ENCODE measurements around the gene ACTN4. TPM values are rescaled to one million over a fixed set of nuclear protein-coding genes. Genes with fewer than 3 reads are reported as not detected.
A peak's percentile ranks its signal among the peaks of the same experiment; 100 is the strongest.

The ACTN4 gene
- total and polyA plus RNA-seq, 10 of the 15 experiments (the other 5 are each of a cell fraction or from before 2014, with no cell fraction given) = 2.4 to 293 (median 72.5) TPM

GRCh38 chr19:38663957-38664502, 16.6 kb downstream of the ACTN4 start:
- Histone ChIP-seq H3K4me2 (ENCODE audit: control insufficient read depth, insufficient read depth) (peak overlapping the region; percentile 50), H3K27me3 (replicated peaks in 1 of 2; ENCODE audit: control insufficient read depth in 2 of 2, insufficient read depth in 2 of 2, low read length in 1 of 2) (no peaks in the 10 kb centered on the region), H3K9ac (ENCODE audit: control insufficient read depth, insufficient read depth, low read length) (no peak overlapping the region), H3K4me1 (ENCODE audit: control insufficient read depth, insufficient read depth, low read length) (peaks cover 44% of the 10 kb centered on the region), H4K20me1 (ENCODE audit: control insufficient read depth, insufficient read depth) (no peaks in the 10 kb centered on the region; the same call in 1 of the 2 replicates), H3K9me3 (replicated peaks; ENCODE audit: control insufficient read depth, insufficient read depth, low read length) (no peaks in the 10 kb centered on the region), H3K27ac (ENCODE audit: control insufficient read depth, insufficient read depth) (peak overlapping the region; percentile 22; the same call in 1 of the 2 replicates), H3K79me2 (ENCODE audit: control insufficient read depth, insufficient read depth, low read length) (peaks cover 79% of the 10 kb centered on the region), H3K4me3 (no peak overlapping the region; the same call in 1 of the 2 replicates), H3K36me3 (ENCODE audit: control insufficient read depth in 2 of 2, insufficient read depth in 2 of 2, low read length in 1 of 2) (peaks cover 5 to 10% of the 10 kb centered on the region in 2 experiments; a peak in 3 of 4 replicates), H2AFZ (ENCODE audit: control insufficient read depth, low read depth, low read length) (no peak overlapping the region)
- no peak for DNase-seq (ENCODE audit: low read depth, low spot score)
- ChIA-PET CTCF (interaction anchor here (1.0 to 1.9 kb wide), 2 partner anchors 27 to 29 kb away, joined by 3 to 4 read pairs; no protein-coding TSS in a partner anchor), RAD21 (ENCODE audit: unreplicated experiment) (no interaction called here), POLR2A (no interaction called here), SMC1A (ENCODE audit: uncharacterized antibody, unreplicated experiment) (interaction anchor here (0.6 to 1.0 kb wide), 2 partner anchors 14 to 200 kb away, joined by 3 to 4 read pairs; no protein-coding TSS in a partner anchor)
- BruUV-seq (replicated peaks) = no TSS peak
- ATAC-seq = no peak
- peak; percentile 10; the same call in 1 of the 2 replicates for TF ChIP-seq RUNX3 (IDR thresholded peaks at IDR 0.05; ENCODE audit: low read length)
- TF ChIP-seq CHD1 (IDR thresholded peaks at IDR 0.05; ENCODE audit: low read depth, low read length) = no peak
- no peak for FAIRE-seq
- 91% methylated on average over 19 of the region's 19 CpGs for WGBS (ENCODE audit: insufficient coverage, insufficient replicate concordance, low lambda C conversion rate, missing lambda C conversion rate)
- in situ Hi-C loops (cut with MboI) = no loop called here
- intact Hi-C loops (cut with micrococcal nuclease; ENCODE audit: unreplicated experiment) = no loop called here

- Histone ChIP-seq H4K20me1 (ENCODE audit: control insufficient read depth, insufficient read depth) (no peaks in the 10 kb centered on the region; the same call in 1 of the 2 replicates), H3K27ac (ENCODE audit: control insufficient read depth, insufficient read depth) (peak overlapping the region; percentile 22; the same call in 1 of the 2 replicates), H3K4me2 (ENCODE audit: control insufficient read depth, insufficient read depth) (peak overlapping the region; percentile 50), H3K4me3 (no peak overlapping the region; the same call in 1 of the 2 replicates), H3K9ac (ENCODE audit: control insufficient read depth, insufficient read depth, low read length) (no peak overlapping the region; the same call in 1 of the 2 replicates), H2AFZ (ENCODE audit: control insufficient read depth, low read depth, low read length) (no peak overlapping the region), H3K79me2 (ENCODE audit: control insufficient read depth, insufficient read depth, low read length) (peaks cover 80% of the 10 kb centered on the region), H3K27me3 (replicated peaks in 1 of 2; ENCODE audit: control insufficient read depth in 2 of 2, insufficient read depth in 2 of 2, low read length in 1 of 2) (no peaks in the 10 kb centered on the region), H3K36me3 (ENCODE audit: control insufficient read depth in 2 of 2, insufficient read depth in 2 of 2, low read length in 1 of 2) (peaks cover 7 to 13% of the 10 kb centered on the region in 2 experiments), H3K4me1 (ENCODE audit: control insufficient read depth, insufficient read depth, low read length) (peaks cover 51% of the 10 kb centered on the region), H3K9me3 (replicated peaks; ENCODE audit: control insufficient read depth, insufficient read depth, low read length) (no peaks in the 10 kb centered on the region)
- ChIA-PET POLR2A (no interaction called here), SMC1A (ENCODE audit: uncharacterized antibody, unreplicated experiment) (interaction anchor here (0.6 to 1.1 kb wide), 3 partner anchors 14 to 200 kb away, joined by 3 to 4 read pairs (median 3); no protein-coding TSS in a partner anchor), RAD21 (ENCODE audit: unreplicated experiment) (no interaction called here), CTCF (interaction anchor here (1.0 kb wide), 1 partner anchor 30 kb away, joined by 3 read pairs; no protein-coding TSS in a partner anchor)
- FAIRE-seq = no peak
- intact Hi-C loops (cut with micrococcal nuclease; ENCODE audit: unreplicated experiment) (no loop called here), in situ Hi-C loops (cut with MboI) (no loop called here)
- 32% methylated on average over 7 of the region's 7 CpGs for WGBS (ENCODE audit: insufficient coverage, insufficient replicate concordance, low lambda C conversion rate, missing lambda C conversion rate)
- no peak for DNase-seq (ENCODE audit: low read depth, low spot score)
- no TSS peak for BruUV-seq (replicated peaks)
- ATAC-seq = peak; percentile 55
- TF ChIP-seq BMI1 (IDR thresholded peaks at IDR 0.05; ENCODE audit: borderline replicate concordance) (no peak), SPI1 (IDR thresholded peaks at IDR 0.05; ENCODE audit: borderline replicate concordance, insufficient read depth, low read depth, low read length) (peak; percentile 85), LARP7 (IDR thresholded peaks at IDR 0.05) (no peak), BRCA1 (IDR thresholded peaks at IDR 0.05; ENCODE audit: low read depth, low read length) (no peak), ETV6 (conservative IDR thresholded peaks at IDR 0.05 in 1 of 2, IDR thresholded peaks at IDR 0.05 in 1 of 2; ENCODE audit: borderline replicate concordance in 1 of 2, low read depth in 1 of 2) (peak in 1 of 2 experiments; percentile 37; a peak in 1 of 4 replicates), EGR1 (IDR thresholded peaks at IDR 0.05; ENCODE audit: borderline replicate concordance in 1 of 2, low read depth in 2 of 2, low read length in 2 of 2) (no peak), ATF3 (IDR thresholded peaks at IDR 0.05; ENCODE audit: borderline replicate concordance, extremely low read depth, low read depth, low read length) (no peak), HDAC6 (IDR thresholded peaks at IDR 0.05; ENCODE audit: unreplicated experiment) (no peak)
- TF ChIP-seq, protein P1, sequence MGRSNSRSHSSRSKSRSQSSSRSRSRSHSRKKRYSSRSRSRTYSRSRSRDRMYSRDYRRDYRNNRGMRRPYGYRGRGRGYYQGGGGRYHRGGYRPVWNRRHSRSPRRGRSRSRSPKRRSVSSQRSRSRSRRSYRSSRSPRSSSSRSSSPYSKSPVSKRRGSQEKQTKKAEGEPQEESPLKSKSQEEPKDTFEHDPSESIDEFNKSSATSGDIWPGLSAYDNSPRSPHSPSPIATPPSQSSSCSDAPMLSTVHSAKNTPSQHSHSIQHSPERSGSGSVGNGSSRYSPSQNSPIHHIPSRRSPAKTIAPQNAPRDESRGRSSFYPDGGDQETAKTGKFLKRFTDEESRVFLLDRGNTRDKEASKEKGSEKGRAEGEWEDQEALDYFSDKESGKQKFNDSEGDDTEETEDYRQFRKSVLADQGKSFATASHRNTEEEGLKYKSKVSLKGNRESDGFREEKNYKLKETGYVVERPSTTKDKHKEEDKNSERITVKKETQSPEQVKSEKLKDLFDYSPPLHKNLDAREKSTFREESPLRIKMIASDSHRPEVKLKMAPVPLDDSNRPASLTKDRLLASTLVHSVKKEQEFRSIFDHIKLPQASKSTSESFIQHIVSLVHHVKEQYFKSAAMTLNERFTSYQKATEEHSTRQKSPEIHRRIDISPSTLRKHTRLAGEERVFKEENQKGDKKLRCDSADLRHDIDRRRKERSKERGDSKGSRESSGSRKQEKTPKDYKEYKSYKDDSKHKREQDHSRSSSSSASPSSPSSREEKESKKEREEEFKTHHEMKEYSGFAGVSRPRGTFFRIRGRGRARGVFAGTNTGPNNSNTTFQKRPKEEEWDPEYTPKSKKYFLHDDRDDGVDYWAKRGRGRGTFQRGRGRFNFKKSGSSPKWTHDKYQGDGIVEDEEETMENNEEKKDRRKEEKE (IDR thresholded peaks at IDR 0.05) = no peak
Measured at GRCh38 chr19:38664503-38665211, 17.2 kb downstream of the ACTN4 start.

Measured in GM12878 (cell line).